ENCODE results near the gene LETM1.

Gene LETM1

GRCh38 chr4:1873291-1873690 is 17.3 kb upstream of the LETM1 start:
- DNase-seq (ENCODE audit: extremely low read depth, low read depth): no peak
- TF ChIP-seq CTCF (IDR thresholded peaks at IDR 0.05; ENCODE audit: low read depth, low read length): no peak

- no peak for TF ChIP-seq CTCF (IDR thresholded peaks at IDR 0.05; ENCODE audit: low read depth, low read length)
- no peak for DNase-seq (ENCODE audit: extremely low read depth, low read depth)
Measured at GRCh38 chr4:1872870-1873269, 16.9 kb upstream of the LETM1 start.

GRCh38 chr4:1871471-1872021 is 15.6 kb upstream of the LETM1 start:
- TF ChIP-seq CTCF (IDR thresholded peaks at IDR 0.05; ENCODE audit: low read depth, low read length): no peak
- no peak for DNase-seq (ENCODE audit: extremely low read depth, low read depth)

DNA sequence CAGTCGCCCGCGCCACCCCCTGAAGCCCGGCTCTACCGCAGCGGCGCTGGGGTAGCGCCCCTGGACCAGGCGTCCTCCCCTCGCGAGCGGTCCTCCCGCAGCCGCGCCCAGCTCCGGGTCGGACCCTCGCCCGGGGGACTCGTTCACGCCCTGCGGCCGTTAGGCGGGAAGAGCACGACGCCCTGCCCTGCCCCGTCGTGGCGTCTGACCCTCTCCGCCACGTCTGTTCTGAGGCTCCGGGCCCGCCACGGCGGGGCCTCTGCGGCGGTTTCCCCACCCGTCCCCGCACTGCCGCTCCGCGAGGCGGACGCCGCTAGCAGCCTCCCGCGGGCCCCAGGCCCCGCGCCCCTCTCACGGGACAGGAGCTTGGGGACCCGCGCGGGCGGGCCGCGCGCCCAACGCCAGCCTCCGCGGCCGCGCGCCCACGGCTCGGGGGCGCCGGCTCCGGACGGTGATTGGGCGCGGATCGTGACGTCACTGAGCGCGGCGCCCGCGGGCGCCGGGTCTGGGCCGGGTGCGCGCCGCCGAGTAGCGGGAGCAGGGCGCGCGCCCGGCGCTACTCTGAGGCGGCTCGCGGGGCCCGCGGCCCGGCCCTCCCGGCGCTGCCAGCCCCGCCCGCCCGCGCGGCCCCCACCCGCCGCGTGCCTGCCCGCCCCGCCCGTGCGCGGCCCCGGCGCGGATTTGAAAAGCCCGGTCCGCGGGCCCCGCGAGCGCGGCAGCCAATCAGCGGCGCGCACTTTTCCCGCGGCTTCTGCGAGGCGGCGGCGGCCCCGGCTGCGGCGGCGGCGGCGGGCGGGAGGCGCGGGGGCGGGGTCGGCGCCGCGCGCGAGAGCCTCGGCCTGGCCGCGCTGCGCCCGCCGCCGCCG is 14.9 kb upstream of the LETM1 start, which contains the start of gene NSD2:
TSS of gene NSD2 (plus strand) at position 816 of the 866 bp plus-strand sequence. CDS start 29,262 bp downstream, outside the sequence.
- TF ChIP-seq CTCF (IDR thresholded peaks at IDR 0.05; ENCODE audit: low read depth, low read length): no peak
- DNase-seq (ENCODE audit: extremely low read depth, low read depth): peak; percentile 73

GRCh38 chr4:1870328-1870577 is 14.3 kb upstream of the LETM1 start:
- TF ChIP-seq CTCF (IDR thresholded peaks at IDR 0.05; ENCODE audit: low read depth, low read length): no peak
- peak; percentile 35 for DNase-seq (ENCODE audit: extremely low read depth, low read depth)

- no peak for DNase-seq (ENCODE audit: extremely low read depth, low read depth)
- TF ChIP-seq CTCF (IDR thresholded peaks at IDR 0.05; ENCODE audit: low read depth, low read length): no peak
Measured at GRCh38 chr4:1869530-1870327, 13.8 kb upstream of the LETM1 start.

DNA sequence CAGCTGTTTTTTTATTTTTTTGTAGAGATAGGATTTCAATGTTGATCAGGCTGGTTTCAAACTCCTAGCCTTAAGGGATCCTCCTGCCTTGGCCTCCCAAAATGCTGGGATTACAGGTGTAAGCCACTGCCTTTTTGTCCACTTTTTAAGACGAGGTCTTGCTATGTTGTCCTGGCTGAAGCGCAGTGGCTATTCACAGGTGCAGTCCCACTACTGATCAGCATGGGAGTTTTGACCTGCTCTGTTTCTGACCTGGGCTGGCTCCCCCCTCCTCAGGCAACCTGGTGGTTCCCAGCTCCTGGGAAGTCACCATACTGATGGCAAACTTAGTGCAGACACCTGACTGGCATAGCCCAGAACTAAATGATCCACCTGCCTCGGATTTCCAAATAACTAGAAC is 13.0 kb upstream of the LETM1 start:
- no peak for DNase-seq (ENCODE audit: extremely low read depth, low read depth)
- no peak for TF ChIP-seq CTCF (IDR thresholded peaks at IDR 0.05; ENCODE audit: low read depth, low read length)
